ENCODE measurements around the gene ZNF613.

- TF ChIP-seq POLR2A (IDR thresholded peaks at IDR 0.05; ENCODE audit: borderline replicate concordance, extremely low read depth, insufficient read depth, insufficient read length) (no peak), CTCF (IDR thresholded peaks at IDR 0.05 in 2 of 3, conservative IDR thresholded peaks at IDR 0.05 in 1 of 3; ENCODE audit: borderline replicate concordance in 1 of 3, insufficient read depth in 1 of 3, low read depth in 2 of 3, low read length in 2 of 3) (no peak), EZH2 (IDR thresholded peaks at IDR 0.05) (no peak), ATF3 (IDR thresholded peaks at IDR 0.05) (no peak), POLR2AphosphoS5 (IDR thresholded peaks at IDR 0.05; ENCODE audit: low read depth, low read length) (no peak), YY1 (IDR thresholded peaks at IDR 0.05; ENCODE audit: extremely low read depth, insufficient replicate concordance, low read depth, low read length) (no peak), EZH2phosphoT487 (IDR thresholded peaks at IDR 0.05; ENCODE audit: borderline replicate concordance) (no peak), REST (IDR thresholded peaks at IDR 0.05; ENCODE audit: low read depth) (no peak), TCF7L2 (IDR thresholded peaks at IDR 0.05; ENCODE audit: borderline replicate concordance, extremely low read depth, insufficient read depth, insufficient read length) (no peak), SP1 (IDR thresholded peaks at IDR 0.05; ENCODE audit: low read depth) (no peak), FOSL1 (IDR thresholded peaks at IDR 0.05; ENCODE audit: low read depth) (no peak), ZBTB33 (IDR thresholded peaks at IDR 0.05; ENCODE audit: extremely low read depth, insufficient replicate concordance, low read length) (no peak)
Measured at GRCh38 chr19:51921949-51922348, 5.3 kb upstream of the ZNF613 start.

All from HCT116 (cell line).